ENCODE results near the gene TCF4.

TCF4 gene

GRCh38 chr18:55316486-55317184 lies 271.4 kb downstream of the TCF4 start:
- no peak for DNase-seq

GRCh38 chr18:55314615-55315237 lies 273.3 kb downstream of the TCF4 start:
- DNase-seq, result peak; percentile 87

GRCh38 chr18:55314031-55314430 lies 274.0 kb downstream of the TCF4 start:
- DNase-seq, result peak; percentile 61

- DNase-seq, result no peak
These were observed 277.1 kb downstream of the TCF4 start for GRCh38 chr18:55310863-55311262.

GRCh38 chr18:55310044-55310676 lies 277.8 kb downstream of the TCF4 start:
- no peak for DNase-seq

GRCh38 chr18:55309249-55309648 lies 278.7 kb downstream of the TCF4 start:
- no peak for DNase-seq

GRCh38 chr18:55307505-55307904 lies 280.5 kb downstream of the TCF4 start:
- DNase-seq, result no peak

- no peak for DNase-seq
These were observed 281.5 kb downstream of the TCF4 start for GRCh38 chr18:55306359-55307024.

- no peak for DNase-seq
These were observed 285.7 kb downstream of the TCF4 start for GRCh38 chr18:55302167-55302833.

GRCh38 chr18:55301824-55302166 lies 286.2 kb downstream of the TCF4 start:
- no peak for DNase-seq

- no peak for DNase-seq
These were observed 287.0 kb downstream of the TCF4 start for GRCh38 chr18:55300936-55301531.

- DNase-seq, result no peak
These were observed 287.5 kb downstream of the TCF4 start for GRCh38 chr18:55300421-55300935.

- no peak for DNase-seq
These were observed 291.2 kb downstream of the TCF4 start for GRCh38 chr18:55296778-55297177.

- no peak for DNase-seq
These were observed 291.9 kb downstream of the TCF4 start for GRCh38 chr18:55296115-55296514.

GRCh38 chr18:55290898-55291297 lies 297.1 kb downstream of the TCF4 start:
- DNase-seq, result no peak

- no peak for DNase-seq
These were observed 298.2 kb downstream of the TCF4 start for GRCh38 chr18:55289775-55290174.

GRCh38 chr18:55289048-55289447 lies 298.9 kb downstream of the TCF4 start:
- peak; percentile 79 for DNase-seq

- no peak for DNase-seq
These were observed 299.8 kb downstream of the TCF4 start for GRCh38 chr18:55287935-55288868.

- no peak for DNase-seq
These were observed 300.7 kb downstream of the TCF4 start for GRCh38 chr18:55287149-55287806.

- no peak for DNase-seq
These were observed 301.7 kb downstream of the TCF4 start for GRCh38 chr18:55286257-55286825.

GRCh38 chr18:55284614-55285013 lies 303.4 kb downstream of the TCF4 start:
- no peak for DNase-seq
